Left lung (tissue), 10 donors: ENCODE results near the gene ICOSLG. TPM values are rescaled to one million over a fixed set of nuclear protein-coding genes. Genes with fewer than 3 reads are reported as not detected.

ENCODE experiments used
- ATAC-seq: fragments of 200-7000 bp; cut with Tn5 transposase; one replicate; pipeline ENCODE4 v1.9.1; 2020; ENCODE audit warnings: moderate library complexity
- DNase-seq, 4 donors: peaks; one replicate each; pipeline ENCODE4 v3.0.0-alpha.2; 2013 to 2020
- H3K27ac ChIP-seq, 2 donors: fragments of 200-600 bp; sonication (generic) in 1 of 2; one replicate each; pipeline versions ENCODE4 v1.5.0 to v1.8.0; 2020 to 2021
- H3K27me3 ChIP-seq, 2 donors: fragments of 200-600 bp; sonication (generic) in 1 of 2; one replicate each; pipeline versions ENCODE4 v1.5.0 to v1.8.0; 2020 to 2021
- H3K36me3 ChIP-seq, 2 donors: fragments of 200-600 bp; sonication (generic) in 1 of 2; one replicate each; pipeline versions ENCODE4 v1.5.0 to v1.8.0; 2020 to 2021
- H3K4me1 ChIP-seq, 2 donors: fragments of 200-600 bp; one replicate each; pipeline ENCODE4 v1.8.0; 2021
- H3K4me3 ChIP-seq, 2 donors: fragments of 200-600 bp; sonication (generic) in 1 of 2; one replicate each; pipeline versions ENCODE4 v1.5.0 to v1.8.0; 2020 to 2021; ENCODE audit warnings: mild to moderate bottlenecking in 1 of 2
- H3K9me3 ChIP-seq, 2 donors: fragments of 200-600 bp; sonication (generic) in 1 of 2; one replicate each; pipeline versions ENCODE4 v1.5.0 to v1.8.0; 2020 to 2021
- CTCF ChIP-seq, 2 donors: fragments of 200-600 bp; sonication (generic) in 1 of 2; IDR thresholded peaks; one replicate each; pipeline versions ENCODE4 v1.5.0 to v1.8.0; 2021; ENCODE audit warnings: antibody characterized with exemption in 2 of 2
- intact Hi-C, 2 donors: fragments of 100-400 bp; cut with DNase I; formaldehyde crosslinking; loops; one replicate each; pipeline versions ENCODE4 v1.11.2 to v1.14.2; 2022
- polyA plus RNA-seq, 6 donors: library from polyadenylated mRNA; unstranded; fragments of 120-200 nt; gene quantifications; one replicate each; pipeline ENCODE4 v1.2.1, GENCODE V29; 2013; ENCODE audit not compliant: insufficient read length in 6 of 6
- total RNA-seq, 2 donors: library from RNA; stranded (reverse); fragmentation: NEBNext Ultra II Directional; extraction: Animal tissue kit (Norgen Biotek cat#: 25700); gene quantifications; one replicate each; pipeline ENCODE4 v1.2.1, GENCODE V29; 2021
- donor health status: DM: no; HTN: yes; CAD: no.
- donor health status: DM: no; HTN: no; CAD: no.

Gene ICOSLG
- total and polyA plus RNA-seq, 8 donors = 1.7 to 4.6 (median 2.8) TPM

- DNase-seq = no peak
- H3K27ac ChIP-seq = no peak overlapping the region
- H3K36me3 ChIP-seq = no peaks in the 10 kb centered on the region
- TF ChIP-seq CTCF (IDR thresholded peaks at IDR 0.05) = no peak
- H3K4me3 ChIP-seq = no peak overlapping the region
- intact Hi-C loops = no loop called here
- H3K27me3 ChIP-seq = peaks cover 0 to 5% of the 10 kb centered on the region in 2 donors
- peaks cover 0 to 3% of the 10 kb centered on the region in 2 donors for H3K9me3 ChIP-seq
- no peaks in the 10 kb centered on the region for H3K4me1 ChIP-seq
- no peak for ATAC-seq
Observed at GRCh38 chr21:44260066-44260465, 19.3 kb upstream of the ICOSLG start.

GRCh38 chr21:44259082-44259705, 18.5 kb upstream of the ICOSLG start:
- no peaks in the 10 kb centered on the region for H3K36me3 ChIP-seq
- peak in 1 of 4 donors; percentile 58 for DNase-seq
- no peak for ATAC-seq
- intact Hi-C loops = no loop called here
- peaks cover 0 to 5% of the 10 kb centered on the region in 2 donors for H3K27me3 ChIP-seq
- H3K9me3 ChIP-seq = peaks cover 0 to 3% of the 10 kb centered on the region in 2 donors
- no peak for TF ChIP-seq CTCF (IDR thresholded peaks at IDR 0.05)
- H3K4me1 ChIP-seq = peaks cover 0 to 6% of the 10 kb centered on the region in 2 donors
- no peak overlapping the region for H3K4me3 ChIP-seq
- no peak overlapping the region for H3K27ac ChIP-seq

- H3K27ac ChIP-seq = no peak overlapping the region
- peaks cover 0 to 3% of the 10 kb centered on the region in 2 donors for H3K9me3 ChIP-seq
- H3K4me3 ChIP-seq = no peak overlapping the region
- H3K4me1 ChIP-seq = peaks cover 0 to 9% of the 10 kb centered on the region in 2 donors
- intact Hi-C loops = no loop called here
- DNase-seq = peak in 1 of 4 donors; percentile 54
- ATAC-seq = no peak
- H3K36me3 ChIP-seq = no peaks in the 10 kb centered on the region
- no peak for TF ChIP-seq CTCF (IDR thresholded peaks at IDR 0.05)
- peaks cover 0 to 1% of the 10 kb centered on the region in 2 donors for H3K27me3 ChIP-seq
Observed at GRCh38 chr21:44258056-44258725, 17.4 kb upstream of the ICOSLG start.

- no peak for TF ChIP-seq CTCF (IDR thresholded peaks at IDR 0.05)
- intact Hi-C loops = no loop called here
- Histone ChIP-seq H3K27ac (no peak overlapping the region), H3K9me3 (peaks cover 0 to 3% of the 10 kb centered on the region in 2 donors), H3K4me3 (no peak overlapping the region), H3K4me1 (peaks cover 0 to 9% of the 10 kb centered on the region in 2 donors), H3K36me3 (no peaks in the 10 kb centered on the region), H3K27me3 (no peaks in the 10 kb centered on the region)
- no peak for ATAC-seq
- peak in 2 of 4 donors; percentile 8 to 62 for DNase-seq
Observed at GRCh38 chr21:44255511-44255981, 14.8 kb upstream of the ICOSLG start.
